Fibroblast of lung (primary cell): ENCODE measurements around the gene CAPN15.

Experiments
- CTCF ChIP-seq, 2 donors: IDR thresholded peaks in 1 of 2; conservative IDR thresholded peaks in 1 of 2; 1 replicate in 1 of 2; 2 replicates in 1 of 2; pipeline ENCODE4 v1.5.1; 2011 to 2012; ENCODE audit warnings: low read length in 2 of 2, control low read depth in 1 of 2, inconsistent platforms in 1 of 2, low read depth in 1 of 2, mild to moderate bottlenecking in 1 of 2
- EZH2 ChIP-seq: IDR thresholded peaks from 2 replicates; pipeline ENCODE4 v1.5.1; 2012; ENCODE audit warnings: low read length, control low read depth, mild to moderate bottlenecking; ENCODE audit errors: missing control alignments

GRCh38 chr16:558298-559020, 30.9 kb downstream of the CAPN15 start:
- no peak for TF ChIP-seq CTCF (conservative IDR thresholded peaks at IDR 0.05 in 1 of 2, IDR thresholded peaks at IDR 0.05 in 1 of 2; ENCODE audit: low read depth in 1 of 2, low read length in 2 of 2)
- no peak for TF ChIP-seq EZH2
